ENCODE results near the gene MYO10. TPM values are rescaled to one million over a fixed set of nuclear protein-coding genes. Genes with fewer than 3 reads are reported as not detected.

The MYO10 gene
- total and polyA plus RNA-seq, 3 experiments from 2014 or later = 0.11 to 0.18 TPM; not detected in 1

DNA sequence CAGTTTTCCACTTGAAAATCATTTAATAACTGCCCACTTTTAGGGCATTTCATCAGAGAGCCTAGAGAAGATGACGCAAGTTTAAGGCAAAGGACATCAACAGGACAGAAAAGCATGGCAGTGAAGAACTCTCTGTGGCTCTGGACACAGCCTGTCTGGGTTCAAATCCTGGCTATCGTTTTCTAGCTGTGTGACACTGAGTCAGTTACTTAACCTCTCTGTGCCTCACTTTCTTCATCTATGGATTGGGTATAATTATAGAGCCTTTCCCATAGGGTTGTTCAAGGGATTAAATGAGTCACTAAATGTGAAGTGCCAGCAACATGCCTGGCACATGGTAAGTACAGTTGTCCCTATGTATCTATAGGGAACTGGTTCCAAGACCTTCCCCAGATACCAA, 6.7 kb downstream of the MYO10 start:
- no peaks in the 10 kb centered on the region for H3K36me3 Mint-ChIP-seq
- DNase-seq = no peak
- H3K4me1 Mint-ChIP-seq = peaks cover 0 to 5% (median 5%) of the 10 kb centered on the region in 3 donors
- Histone ChIP-seq H3K9me3 (ENCODE audit: low read length) (no peaks in the 10 kb centered on the region), H3K27me3 (ENCODE audit: insufficient read depth, low read length, poor library complexity, severe bottlenecking) (no peaks in the 10 kb centered on the region), H3K4me3 (ENCODE audit: low read length) (no peak overlapping the region), H3K4me1 (ENCODE audit: insufficient read depth, low read length) (no peaks in the 10 kb centered on the region), H3K27ac (ENCODE audit: low read depth, low read length) (no peak overlapping the region), H3K36me3 (ENCODE audit: insufficient read depth, low read length) (no peaks in the 10 kb centered on the region)
- peaks cover 0 to 10% (median 0%) of the 10 kb centered on the region in 5 donors for H3K9me3 Mint-ChIP-seq
- H3K4me3 Mint-ChIP-seq = no peak overlapping the region
- ChIA-PET POLR2A (no interaction called here), CTCF (no interaction called here)
- peaks cover 23 to 38% of the 10 kb centered on the region in 2 donors for H3K27me3 Mint-ChIP-seq
- H3K27ac Mint-ChIP-seq = no peak overlapping the region

DNA sequence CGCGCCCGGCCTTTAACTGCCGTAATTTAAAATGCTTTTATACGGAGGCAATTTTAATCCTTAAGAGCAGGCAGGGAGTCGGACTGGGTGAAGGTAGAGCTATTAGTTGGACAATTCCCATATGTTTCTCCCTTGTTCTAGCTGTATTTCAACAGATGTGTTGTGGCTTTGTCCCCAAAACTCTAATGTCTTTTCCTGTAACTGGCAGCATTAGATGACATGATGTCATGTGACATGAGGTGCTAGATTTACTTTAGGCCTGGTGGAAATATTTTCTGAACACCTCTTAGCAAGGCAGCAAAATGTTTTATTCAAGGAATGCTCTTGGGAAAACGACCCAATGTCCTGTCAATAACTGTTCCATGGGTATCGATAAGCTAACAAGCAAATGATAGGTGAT, 8.5 kb downstream of the MYO10 start:
- no peak overlapping the region for H3K4me3 Mint-ChIP-seq
- no peaks in the 10 kb centered on the region for H3K36me3 ChIP-seq (ENCODE audit: insufficient read depth, low read length)
- ChIA-PET CTCF (no interaction called here), POLR2A (no interaction called here)
- no peaks in the 10 kb centered on the region for H3K9me3 ChIP-seq (ENCODE audit: low read length)
- H3K4me1 ChIP-seq (ENCODE audit: insufficient read depth, low read length) = no peaks in the 10 kb centered on the region
- H3K4me1 Mint-ChIP-seq = no peaks in the 10 kb centered on the region
- DNase-seq = no peak
- no peak overlapping the region for H3K4me3 ChIP-seq (ENCODE audit: low read length)
- H3K27ac Mint-ChIP-seq = no peak overlapping the region
- H3K27me3 ChIP-seq (ENCODE audit: insufficient read depth, low read length, poor library complexity, severe bottlenecking) = no peaks in the 10 kb centered on the region
- H3K9me3 Mint-ChIP-seq = peaks cover 0 to 8% (median 0%) of the 10 kb centered on the region in 5 donors
- H3K27me3 Mint-ChIP-seq = peaks cover 6 to 21% of the 10 kb centered on the region in 2 donors
- H3K27ac ChIP-seq (ENCODE audit: low read depth, low read length) = no peak overlapping the region
- H3K36me3 Mint-ChIP-seq = no peaks in the 10 kb centered on the region

GRCh38 chr5:16926417-16926816, 9.7 kb downstream of the MYO10 start:
- Mint-ChIP-seq H3K27me3 (peaks cover 4 to 9% of the 10 kb centered on the region in 2 donors), H3K9me3 (peaks cover 0 to 5% (median 0%) of the 10 kb centered on the region in 5 donors), H3K4me3 (no peak overlapping the region), H3K4me1 (no peaks in the 10 kb centered on the region), H3K27ac (no peak overlapping the region), H3K36me3 (no peaks in the 10 kb centered on the region)
- no peak overlapping the region for H3K4me3 ChIP-seq (ENCODE audit: low read length)
- no peaks in the 10 kb centered on the region for H3K27me3 ChIP-seq (ENCODE audit: insufficient read depth, low read length, poor library complexity, severe bottlenecking)
- H3K36me3 ChIP-seq (ENCODE audit: insufficient read depth, low read length) = no peaks in the 10 kb centered on the region
- H3K9me3 ChIP-seq (ENCODE audit: low read length) = no peaks in the 10 kb centered on the region
- POLR2A ChIA-PET = no interaction called here
- no peak overlapping the region for H3K27ac ChIP-seq (ENCODE audit: low read depth, low read length)
- no peaks in the 10 kb centered on the region for H3K4me1 ChIP-seq (ENCODE audit: insufficient read depth, low read length)
- CTCF ChIA-PET = no interaction called here
- no peak for DNase-seq

DNA sequence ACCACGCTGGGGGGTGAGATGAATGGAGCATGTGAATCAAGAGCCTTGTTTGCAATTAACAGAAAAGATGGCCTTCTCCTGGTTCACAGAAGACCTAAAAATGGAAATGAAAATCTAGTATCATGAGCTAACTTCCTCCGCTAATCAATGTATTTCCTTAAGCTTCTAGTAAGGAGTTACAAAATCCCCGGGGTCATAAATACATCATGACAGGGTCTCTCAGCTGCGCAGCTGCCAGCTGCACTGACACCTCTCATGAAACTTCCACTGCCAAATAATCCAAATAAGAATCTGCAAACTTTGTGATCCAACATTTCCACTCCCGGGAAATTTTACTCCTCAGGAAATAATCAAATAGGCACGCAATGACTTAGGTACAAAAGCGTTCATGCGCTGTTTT, 11.9 kb downstream of the MYO10 start:
- no peak overlapping the region for H3K27ac Mint-ChIP-seq
- H3K4me1 Mint-ChIP-seq = no peaks in the 10 kb centered on the region
- POLR2A ChIA-PET = no interaction called here

DNA sequence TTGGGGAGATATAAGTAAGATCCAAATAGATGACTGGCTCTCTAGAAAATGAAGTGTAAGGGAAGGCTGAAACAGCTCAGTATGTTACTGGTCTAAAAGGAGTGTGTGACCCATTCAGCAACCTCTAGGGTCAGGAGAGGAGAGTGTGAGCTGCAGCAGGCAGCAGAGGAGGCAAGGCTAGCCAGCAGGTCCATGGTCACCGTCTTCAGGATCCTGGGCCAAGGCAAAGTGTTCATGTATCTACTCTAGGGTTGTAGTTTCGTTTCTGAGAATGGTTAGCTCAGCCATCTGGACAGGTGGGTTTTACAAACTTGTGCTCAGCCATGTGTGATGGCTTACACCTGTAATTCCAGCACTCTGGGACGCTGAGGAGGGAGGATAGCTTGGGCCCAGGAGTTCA, 13.7 kb downstream of the MYO10 start:
- POLR2A ChIA-PET = no interaction called here
- H3K27ac Mint-ChIP-seq = no peak overlapping the region

More for the DNA sequence above, 11.9 kb downstream of the MYO10 start:
- no peaks in the 10 kb centered on the region for H3K36me3 Mint-ChIP-seq
- H3K27me3 ChIP-seq (ENCODE audit: insufficient read depth, low read length, poor library complexity, severe bottlenecking) = no peaks in the 10 kb centered on the region
- no peaks in the 10 kb centered on the region for H3K4me1 ChIP-seq (ENCODE audit: insufficient read depth, low read length)
- H3K9me3 ChIP-seq (ENCODE audit: low read length) = no peaks in the 10 kb centered on the region
- no peak overlapping the region for H3K4me3 Mint-ChIP-seq
- peaks cover 0 to 5% (median 2%) of the 10 kb centered on the region in 5 donors for H3K9me3 Mint-ChIP-seq
- CTCF ChIA-PET = no interaction called here
- no peaks in the 10 kb centered on the region for H3K36me3 ChIP-seq (ENCODE audit: insufficient read depth, low read length)
- no peak for DNase-seq
- H3K27ac ChIP-seq (ENCODE audit: low read depth, low read length) = no peak overlapping the region
- H3K4me3 ChIP-seq (ENCODE audit: low read length) = no peak overlapping the region
- H3K27me3 Mint-ChIP-seq = no peaks in the 10 kb centered on the region

GRCh38 chr5:16921211-16921610, 14.9 kb downstream of the MYO10 start:
- CTCF ChIA-PET = no interaction called here

More for the DNA sequence above, 13.7 kb downstream of the MYO10 start:
- Histone ChIP-seq H3K27ac (ENCODE audit: low read depth, low read length) (no peak overlapping the region), H3K4me1 (ENCODE audit: insufficient read depth, low read length) (no peaks in the 10 kb centered on the region), H3K9me3 (ENCODE audit: low read length) (no peaks in the 10 kb centered on the region), H3K27me3 (ENCODE audit: insufficient read depth, low read length, poor library complexity, severe bottlenecking) (no peaks in the 10 kb centered on the region), H3K4me3 (ENCODE audit: low read length) (no peak overlapping the region), H3K36me3 (ENCODE audit: insufficient read depth, low read length) (no peaks in the 10 kb centered on the region)
- no peak for DNase-seq
- no peak overlapping the region for H3K4me3 Mint-ChIP-seq
- no peaks in the 10 kb centered on the region for H3K36me3 Mint-ChIP-seq
- no peaks in the 10 kb centered on the region for H3K4me1 Mint-ChIP-seq
- H3K9me3 Mint-ChIP-seq = peaks cover 0 to 3% (median 2%) of the 10 kb centered on the region in 5 donors
- CTCF ChIA-PET = no interaction called here
- H3K27me3 Mint-ChIP-seq = peaks cover 0 to 2% of the 10 kb centered on the region in 2 donors

GRCh38 chr5:16920109-16920816, 15.8 kb downstream of the MYO10 start:
- H3K9me3 ChIP-seq (ENCODE audit: low read length) = no peaks in the 10 kb centered on the region
- Mint-ChIP-seq H3K9me3 (peaks cover 0 to 5% (median 2%) of the 10 kb centered on the region in 5 donors), H3K36me3 (no peaks in the 10 kb centered on the region), H3K27ac (no peak overlapping the region), H3K27me3 (peaks cover 0 to 2% of the 10 kb centered on the region in 2 donors), H3K4me1 (no peaks in the 10 kb centered on the region), H3K4me3 (no peak overlapping the region)
- H3K4me1 ChIP-seq (ENCODE audit: insufficient read depth, low read length) = no peaks in the 10 kb centered on the region
- ChIA-PET CTCF (no interaction called here), POLR2A (no interaction called here)
- no peaks in the 10 kb centered on the region for H3K36me3 ChIP-seq (ENCODE audit: insufficient read depth, low read length)
- no peaks in the 10 kb centered on the region for H3K27me3 ChIP-seq (ENCODE audit: insufficient read depth, low read length, poor library complexity, severe bottlenecking)
- no peak overlapping the region for H3K27ac ChIP-seq (ENCODE audit: low read depth, low read length)
- no peak overlapping the region for H3K4me3 ChIP-seq (ENCODE audit: low read length)
- no peak for DNase-seq

More at GRCh38 chr5:16921211-16921610, 14.9 kb downstream of the MYO10 start:
- no peak for DNase-seq
- no peaks in the 10 kb centered on the region for H3K27me3 ChIP-seq (ENCODE audit: insufficient read depth, low read length, poor library complexity, severe bottlenecking)
- no peak overlapping the region for H3K4me3 ChIP-seq (ENCODE audit: low read length)
- H3K4me3 Mint-ChIP-seq = no peak overlapping the region
- no peaks in the 10 kb centered on the region for H3K36me3 Mint-ChIP-seq
- no peak overlapping the region for H3K27ac ChIP-seq (ENCODE audit: low read depth, low read length)
- H3K4me1 Mint-ChIP-seq = no peaks in the 10 kb centered on the region
- H3K9me3 Mint-ChIP-seq = peaks cover 0 to 3% (median 2%) of the 10 kb centered on the region in 5 donors
- no peaks in the 10 kb centered on the region for H3K4me1 ChIP-seq (ENCODE audit: insufficient read depth, low read length)
- H3K27ac Mint-ChIP-seq = no peak overlapping the region
- no peaks in the 10 kb centered on the region for H3K36me3 ChIP-seq (ENCODE audit: insufficient read depth, low read length)
- H3K27me3 Mint-ChIP-seq = peaks cover 0 to 2% of the 10 kb centered on the region in 2 donors
- no peaks in the 10 kb centered on the region for H3K9me3 ChIP-seq (ENCODE audit: low read length)
- POLR2A ChIA-PET = no interaction called here

DNA sequence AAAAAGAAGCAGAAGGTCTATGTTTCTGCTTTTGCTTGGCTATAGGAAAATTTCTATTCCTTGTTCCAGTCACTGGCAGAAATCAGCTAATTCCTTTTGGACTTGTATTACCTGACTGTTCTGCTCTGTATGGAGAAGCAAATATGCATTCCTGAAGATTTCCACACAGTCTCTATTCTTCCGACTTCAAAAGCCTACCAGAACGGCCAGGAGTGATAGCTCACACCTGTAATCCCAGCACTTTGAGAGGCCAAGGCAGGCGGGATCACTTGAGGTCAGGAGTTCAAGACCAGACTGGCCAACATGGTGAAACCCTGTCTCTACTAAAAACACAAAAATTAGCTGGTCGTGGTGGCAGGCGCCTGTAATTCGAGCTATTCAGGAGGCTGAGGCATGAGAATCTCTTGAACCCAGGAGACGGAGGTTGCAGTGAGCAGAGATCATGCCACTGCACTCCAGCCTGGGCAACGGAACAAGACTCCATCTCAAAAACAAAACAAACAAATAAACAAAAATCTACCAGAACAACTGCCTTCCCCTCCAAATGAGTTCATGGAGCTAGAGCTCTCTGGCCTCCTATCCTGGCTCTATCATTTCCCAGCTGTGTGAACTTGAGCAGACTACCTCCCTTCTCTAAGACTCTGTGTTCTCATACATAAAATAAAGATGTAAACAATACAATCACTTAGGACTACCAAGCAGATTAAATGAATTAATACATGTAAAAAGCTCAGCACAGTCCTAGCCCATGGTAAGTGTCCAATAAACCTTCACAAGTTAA, 17.0 kb downstream of the MYO10 start:
- no peak overlapping the region for H3K4me3 ChIP-seq (ENCODE audit: low read length)
- no peak overlapping the region for H3K27ac ChIP-seq (ENCODE audit: low read depth, low read length)
- ChIA-PET POLR2A (no interaction called here), CTCF (no interaction called here)
- DNase-seq = no peak
- H3K36me3 Mint-ChIP-seq = no peaks in the 10 kb centered on the region
- H3K9me3 Mint-ChIP-seq = peaks cover 0 to 3% (median 2%) of the 10 kb centered on the region in 5 donors
- no peaks in the 10 kb centered on the region for H3K9me3 ChIP-seq (ENCODE audit: low read length)
- H3K36me3 ChIP-seq (ENCODE audit: insufficient read depth, low read length) = no peaks in the 10 kb centered on the region
- H3K4me1 ChIP-seq (ENCODE audit: insufficient read depth, low read length) = no peaks in the 10 kb centered on the region
- H3K27ac Mint-ChIP-seq = no peak overlapping the region
- peaks cover 0 to 2% of the 10 kb centered on the region in 2 donors for H3K27me3 Mint-ChIP-seq
- H3K4me3 Mint-ChIP-seq = no peak overlapping the region
- H3K27me3 ChIP-seq (ENCODE audit: insufficient read depth, low read length, poor library complexity, severe bottlenecking) = no peaks in the 10 kb centered on the region
- no peaks in the 10 kb centered on the region for H3K4me1 Mint-ChIP-seq
